GM12873 (cell line): ENCODE results near the gene SVOP.

Experiments used
- TF ChIP-seq, protein P1 (sequence below): IDR thresholded peaks from 2 replicates; pipeline ENCODE4 v1.5.1; 2012; ENCODE audit warnings: low read depth, mild to moderate bottlenecking, moderate library complexity, low read length, control low read depth; ENCODE audit not compliant: insufficient read depth; ENCODE audit errors: missing control alignments

SVOP gene

DNA sequence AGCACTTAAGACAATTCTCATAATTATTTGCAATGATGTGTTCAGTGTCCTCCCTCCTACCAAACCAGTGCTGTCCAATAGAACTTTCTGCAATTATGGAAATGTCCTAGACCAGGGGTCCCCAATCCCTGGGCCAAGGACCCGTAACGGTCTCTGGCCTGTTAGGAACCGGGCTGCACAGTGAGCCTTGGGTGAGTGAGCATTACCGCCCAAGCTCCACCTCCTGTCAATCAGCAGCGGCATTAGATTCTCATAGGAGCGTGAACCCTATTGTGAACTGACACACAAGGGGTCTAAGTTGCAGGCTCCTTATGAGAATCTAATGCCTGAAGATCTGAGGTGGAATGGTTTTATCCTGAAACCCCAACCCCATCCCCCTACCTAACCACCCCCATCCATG, 3.9 kb downstream of the SVOP start:
- TF ChIP-seq, protein P1, sequence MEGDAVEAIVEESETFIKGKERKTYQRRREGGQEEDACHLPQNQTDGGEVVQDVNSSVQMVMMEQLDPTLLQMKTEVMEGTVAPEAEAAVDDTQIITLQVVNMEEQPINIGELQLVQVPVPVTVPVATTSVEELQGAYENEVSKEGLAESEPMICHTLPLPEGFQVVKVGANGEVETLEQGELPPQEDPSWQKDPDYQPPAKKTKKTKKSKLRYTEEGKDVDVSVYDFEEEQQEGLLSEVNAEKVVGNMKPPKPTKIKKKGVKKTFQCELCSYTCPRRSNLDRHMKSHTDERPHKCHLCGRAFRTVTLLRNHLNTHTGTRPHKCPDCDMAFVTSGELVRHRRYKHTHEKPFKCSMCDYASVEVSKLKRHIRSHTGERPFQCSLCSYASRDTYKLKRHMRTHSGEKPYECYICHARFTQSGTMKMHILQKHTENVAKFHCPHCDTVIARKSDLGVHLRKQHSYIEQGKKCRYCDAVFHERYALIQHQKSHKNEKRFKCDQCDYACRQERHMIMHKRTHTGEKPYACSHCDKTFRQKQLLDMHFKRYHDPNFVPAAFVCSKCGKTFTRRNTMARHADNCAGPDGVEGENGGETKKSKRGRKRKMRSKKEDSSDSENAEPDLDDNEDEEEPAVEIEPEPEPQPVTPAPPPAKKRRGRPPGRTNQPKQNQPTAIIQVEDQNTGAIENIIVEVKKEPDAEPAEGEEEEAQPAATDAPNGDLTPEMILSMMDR, result no peak

DNA sequence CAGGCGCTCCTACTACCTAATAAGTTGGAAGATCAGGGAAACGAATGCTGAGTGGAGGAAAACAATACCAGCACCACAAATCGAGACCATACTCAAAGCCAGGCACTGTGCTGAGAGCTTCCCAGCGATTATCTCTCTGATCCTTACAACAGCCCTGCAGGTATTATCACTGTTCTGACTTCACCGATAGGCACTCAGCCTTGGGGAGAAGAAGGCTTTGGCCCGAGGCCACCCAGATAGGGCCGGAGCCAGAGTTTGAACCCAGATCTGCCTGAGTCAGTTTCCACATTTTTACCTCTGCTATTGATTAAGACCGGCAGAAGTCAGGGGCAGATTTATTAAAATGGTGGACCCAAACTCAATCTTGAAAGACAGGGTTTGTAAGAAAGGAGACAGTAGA, 4.9 kb downstream of the SVOP start:
- TF ChIP-seq, protein P1, result no peak

- TF ChIP-seq, protein P1, result no peak
These were observed 5.7 kb downstream of the SVOP start for GRCh38 chr12:109014984-109015765.

- TF ChIP-seq, protein P1, result no peak
These were observed 10.6 kb downstream of the SVOP start for GRCh38 chr12:109010259-109010658.

DNA sequence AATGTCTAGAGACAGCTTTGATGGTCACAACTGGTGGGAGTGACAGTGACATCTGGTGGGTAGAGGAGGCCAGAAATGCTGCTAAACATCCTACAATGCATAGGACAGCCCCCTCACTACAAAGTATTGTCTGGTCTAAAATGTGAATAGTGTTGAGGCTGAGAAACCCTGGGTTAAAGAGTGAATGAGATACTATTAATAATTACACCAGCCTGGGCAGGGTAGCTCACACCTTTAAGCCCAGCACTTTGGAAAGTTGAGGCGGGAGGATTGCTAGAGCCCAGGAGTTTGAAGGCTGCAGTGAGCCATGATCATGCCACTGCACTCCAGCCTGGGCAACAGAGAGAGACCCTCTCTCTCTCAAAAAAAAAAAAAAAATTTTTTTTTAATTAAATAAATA, 11.1 kb downstream of the SVOP start:
- TF ChIP-seq, protein P1, result no peak

DNA sequence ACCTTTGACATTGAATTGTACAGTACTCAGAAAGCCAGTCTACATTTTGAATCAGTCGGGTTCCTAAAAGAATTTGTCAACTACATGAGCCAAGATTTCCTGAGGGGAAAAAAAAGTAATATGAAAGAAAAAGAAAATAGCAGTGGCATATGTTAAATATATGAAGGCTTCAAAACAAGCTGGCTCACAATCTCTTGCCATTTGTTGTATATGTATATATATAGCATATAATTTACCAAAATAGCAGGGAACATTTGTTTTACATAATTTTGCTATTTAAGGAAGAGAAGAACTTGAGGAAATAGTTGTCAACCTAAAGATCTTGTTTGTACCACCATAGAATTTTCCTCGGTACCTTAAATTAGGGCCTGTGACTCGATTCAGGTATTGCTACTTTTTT, 16.9 kb downstream of the SVOP start:
- TF ChIP-seq, protein P1, result no peak

DNA sequence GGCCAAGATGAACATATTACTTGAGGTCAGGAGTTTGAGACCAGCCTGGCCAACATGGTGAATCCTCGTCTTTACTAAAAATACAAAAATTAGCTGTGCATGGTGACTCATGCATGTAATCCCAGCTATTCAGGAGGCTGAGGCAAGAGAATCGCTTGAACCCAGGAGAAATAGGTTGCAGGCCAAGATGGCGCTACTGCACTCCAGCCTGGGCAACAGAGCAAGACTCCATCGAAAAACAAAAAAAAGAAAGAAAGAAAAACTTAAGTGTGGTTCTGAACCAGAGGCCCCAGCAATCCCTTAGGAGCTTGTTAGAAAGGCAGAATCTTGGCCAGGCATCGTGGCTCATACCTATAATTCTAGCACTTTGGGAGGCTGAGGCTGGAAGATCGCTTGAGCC, 24.5 kb downstream of the SVOP start:
- TF ChIP-seq, protein P1, result no peak
